ENCODE measurements around the gene EEF1AKMT1.
"Not testable (repeated sequence)": the region's sequence is repeated elsewhere in the genome, so short reads cannot be mapped to it uniquely, and the experiment has no call there.

The EEF1AKMT1 gene

GRCh38 chr13:20689291-20689690, 84.5 kb downstream of the EEF1AKMT1 start:
- no peak for DNase-seq

DNA sequence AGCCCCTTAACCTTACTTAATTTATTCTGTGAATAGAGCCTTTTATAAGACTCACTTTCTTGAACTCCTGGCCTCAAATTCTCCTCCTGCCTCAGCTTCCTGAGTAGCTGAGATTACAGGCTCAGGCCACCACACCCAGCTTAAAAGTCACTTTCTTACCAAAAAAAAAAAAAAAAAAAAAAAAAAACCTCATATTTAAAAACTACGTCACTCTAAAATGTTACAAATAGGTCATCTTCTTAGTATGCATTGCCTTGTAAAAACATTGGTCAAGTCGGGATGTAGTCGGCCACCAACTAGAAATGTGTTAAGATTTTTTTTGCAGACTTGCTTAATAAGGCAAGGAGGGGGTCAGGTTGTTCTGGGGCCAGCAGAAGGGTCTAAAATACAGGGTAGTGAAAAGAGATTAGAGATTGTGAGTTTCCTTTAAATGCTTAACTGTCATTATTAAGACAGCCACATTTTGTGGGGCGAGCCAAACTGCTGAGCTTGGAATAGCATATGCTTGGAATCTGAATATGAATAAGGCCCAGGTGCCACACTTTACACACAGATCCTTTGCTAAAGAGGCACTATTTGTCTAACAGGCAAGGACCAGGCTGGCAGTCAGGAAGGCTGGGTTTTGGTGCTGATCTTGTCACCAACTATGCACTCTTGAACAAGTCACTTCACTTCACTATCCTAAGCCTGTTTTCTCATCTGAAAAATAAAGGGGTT, 86.7 kb downstream of the EEF1AKMT1 start:
- no peak for DNase-seq

DNA sequence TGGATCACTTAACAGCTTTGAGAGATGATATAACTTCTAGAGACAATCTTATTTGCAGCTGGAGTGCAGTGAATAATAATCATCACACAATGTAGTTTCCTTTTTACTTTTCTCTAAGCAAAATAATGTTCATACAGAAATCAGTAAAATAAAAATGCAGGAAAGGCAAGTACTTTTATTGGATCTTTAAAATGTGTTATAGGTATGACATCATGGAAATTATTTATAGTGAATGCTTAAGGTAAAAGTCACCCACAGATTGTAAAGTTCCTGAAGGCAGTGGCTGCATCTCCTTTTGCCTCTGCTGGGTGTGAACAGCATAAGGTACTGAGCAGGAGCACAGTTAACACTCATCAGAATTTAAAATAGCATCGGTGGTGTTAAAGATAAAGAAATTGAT, 87.6 kb downstream of the EEF1AKMT1 start:
- no peak for DNase-seq

DNA sequence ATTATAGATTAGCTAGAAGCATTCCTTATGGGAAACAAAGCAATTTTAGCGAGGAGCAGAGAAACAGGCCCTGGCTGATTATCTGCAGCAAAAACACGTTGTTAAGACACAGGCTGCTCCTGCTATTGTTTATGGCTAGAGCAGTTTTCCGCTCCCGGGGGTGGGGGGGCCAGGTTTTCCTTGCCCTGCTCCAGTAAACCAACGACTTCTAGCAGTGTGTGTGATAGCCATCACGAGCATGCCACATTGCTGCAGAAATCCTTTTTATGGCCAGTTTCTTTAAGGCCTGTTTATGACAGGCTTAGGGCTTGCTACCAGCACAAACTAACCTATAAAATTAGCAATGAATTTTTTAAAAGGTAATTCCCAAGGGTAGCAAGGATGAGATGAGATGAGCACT, 88.7 kb downstream of the EEF1AKMT1 start:
- DNase-seq: no peak

DNA sequence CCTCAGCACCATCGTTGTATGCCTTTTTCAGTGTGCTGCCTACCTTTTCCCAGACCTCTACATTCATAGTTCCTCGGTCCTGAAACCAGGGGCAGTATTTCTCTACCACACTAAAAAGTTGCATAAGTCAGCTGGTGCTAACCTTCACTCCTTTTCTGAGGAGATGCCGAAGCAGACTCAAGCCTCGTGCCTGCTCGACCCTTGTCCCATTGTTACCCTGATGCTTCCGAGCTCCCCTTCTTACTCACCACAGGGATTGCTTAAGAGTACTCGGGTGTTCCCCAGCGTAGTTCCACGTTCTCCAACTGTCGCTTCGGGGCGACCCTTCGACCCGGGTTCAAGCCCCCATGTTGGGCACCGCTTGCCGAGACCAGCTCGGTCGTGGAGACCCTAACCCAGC, 89.2 kb downstream of the EEF1AKMT1 start:
- DNase-seq: no peak

GRCh38 chr13:20684041-20684440, 89.7 kb downstream of the EEF1AKMT1 start:
- no peak for DNase-seq

GRCh38 chr13:20682061-20682460, 91.7 kb downstream of the EEF1AKMT1 start:
- DNase-seq: no peak

DNA sequence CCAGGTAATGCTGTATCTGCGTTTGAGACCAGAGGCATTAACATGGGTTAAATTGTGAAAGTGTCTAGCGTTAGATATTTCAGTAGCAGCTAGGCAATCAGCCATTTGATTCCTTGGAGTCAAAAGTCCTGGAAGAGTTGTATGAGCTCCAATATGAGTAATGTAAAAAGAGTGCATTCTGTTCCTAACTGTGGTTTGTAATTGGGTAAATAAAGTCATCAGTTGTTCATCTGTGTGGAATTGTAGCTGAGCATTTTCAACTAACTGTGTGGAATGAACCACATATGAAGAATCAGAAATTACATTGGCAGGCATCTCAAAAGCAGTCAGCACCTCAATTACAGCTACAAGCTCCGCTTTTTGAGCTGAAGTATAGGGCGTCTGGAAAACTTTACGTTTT, 92.3 kb downstream of the EEF1AKMT1 start:
- DNase-seq: not testable (repeated sequence)

GRCh38 chr13:20680416-20681080, 93.2 kb downstream of the EEF1AKMT1 start:
- no peak for DNase-seq

GRCh38 chr13:20679879-20680278, 93.9 kb downstream of the EEF1AKMT1 start:
- DNase-seq: no peak

Data from effector CD4-positive, alpha-beta T cell (primary cell).